H1 (cell line): ENCODE data around the gene C19orf44. TPM values are rescaled to one million over a fixed set of nuclear protein-coding genes. Genes with fewer than 3 reads are reported as not detected.
"Not testable (repeated sequence)": the region's sequence is repeated elsewhere in the genome, so short reads cannot be mapped to it uniquely, and the experiment has no call there.

Experiments
- CTCF ChIA-PET: fragments of 300-600 bp; sonication (Branson Sonifier 250); formaldehyde crosslinking; loops from one replicate; lab custom pipeline; 2021; ENCODE audit not compliant: partially characterized antibody; lab: Charles Lee
- POLR2A ChIA-PET: fragments of 300-600 bp; sonication (Branson Sonifier 250); formaldehyde crosslinking; loops from one replicate; lab custom pipeline; 2021; ENCODE audit warnings: inconsistent platforms; ENCODE audit not compliant: partially characterized antibody; lab: Charles Lee
- DNase-seq, 2 experiments: peaks; one replicate each; pipeline versions ENCODE4 v3.0.0 to v3.0.0-alpha.2; 2010 to 2022; ENCODE audit warnings: low spot score in 2 of 2, low read depth in 1 of 2, mixed read lengths in 1 of 2
- FAIRE-seq: peaks from 2 replicates; lab custom pipeline; 2011; peaks lifted over from hg19 to GRCh38; lab: Jason Lieb, UNC
- H2AFZ ChIP-seq: 2 replicates; pipeline ENCODE4 v1.8.1; 2012; ENCODE audit warnings: low read length, inconsistent platforms
- H2AK5ac ChIP-seq: 2 replicates; pipeline ENCODE4 v1.6.1; 2013; ENCODE audit warnings: low read depth, low read length
- H2BK120ac ChIP-seq: replicated peaks from 2 replicates; pipeline ENCODE3; 2013; ENCODE audit warnings: low read depth, low read length, inconsistent platforms
- H2BK12ac ChIP-seq: 2 replicates; pipeline ENCODE4 v1.6.1; 2013; ENCODE audit warnings: low read depth, low read length
- H2BK15ac ChIP-seq: 2 replicates; pipeline ENCODE4 v1.6.1; 2013; ENCODE audit warnings: low read length
- H2BK20ac ChIP-seq: 2 replicates; pipeline ENCODE4 v1.6.1; 2013; ENCODE audit warnings: low read length
- H2BK5ac ChIP-seq: 2 replicates; pipeline ENCODE4 v1.6.1; 2013; ENCODE audit warnings: low read depth, low read length
- H3K14ac ChIP-seq: 2 replicates; pipeline ENCODE4 v1.6.1; 2013; ENCODE audit warnings: inconsistent platforms; ENCODE audit not compliant: insufficient read length
- H3K18ac ChIP-seq: 2 replicates; pipeline ENCODE4 v1.6.1; 2013; ENCODE audit warnings: low read length; ENCODE audit errors: extremely low read depth
- H3K23ac ChIP-seq: 2 replicates; pipeline ENCODE4 v1.6.1; 2013; ENCODE audit warnings: inconsistent platforms; ENCODE audit not compliant: insufficient read length
- H3K23me2 ChIP-seq: 2 replicates; pipeline ENCODE4 v1.6.1; 2013; ENCODE audit warnings: low read depth, low read length
- H3K27ac ChIP-seq: 2 replicates; pipeline ENCODE4 v1.6.1; 2011; ENCODE audit warnings: low read depth, low read length, inconsistent platforms
- H3K27me3 ChIP-seq, 4 experiments: replicated peaks in 1 of 4; 1 replicate in 1 of 4; 2 replicates in 3 of 4; pipeline versions ENCODE4 v1.6.1 to v1.8.1; 2011 to 2013; ENCODE audit warnings: low read length in 3 of 4, mild to moderate bottlenecking in 3 of 4, inconsistent platforms in 2 of 4, mixed read lengths in 2 of 4, moderate library complexity in 1 of 4; ENCODE audit not compliant: control insufficient read depth in 3 of 4, insufficient read depth in 3 of 4; ENCODE audit errors: extremely low read depth in 1 of 4
- H3K36me3 ChIP-seq, 4 experiments: 2 replicates each; pipeline versions ENCODE4 v1.6.1 to v1.8.1; 2011 to 2013; ENCODE audit warnings: mild to moderate bottlenecking in 4 of 4, low read length in 3 of 4, moderate library complexity in 2 of 4, control low read depth in 1 of 4, inconsistent platforms in 1 of 4; ENCODE audit not compliant: insufficient read depth in 4 of 4, control insufficient read depth in 2 of 4
- H3K4ac ChIP-seq: replicated peaks from 2 replicates; pipeline ENCODE3; 2013; ENCODE audit warnings: low read length, low read depth, mixed read lengths, inconsistent platforms; ENCODE audit not compliant: insufficient read length
- H3K4me1 ChIP-seq, 4 experiments: replicated peaks in 1 of 4; 1 replicate in 1 of 4; 2 replicates in 3 of 4; pipeline versions ENCODE4 v1.6.1 to v1.8.1; 2011 to 2013; ENCODE audit warnings: low read length in 3 of 4, inconsistent platforms in 2 of 4, mixed read lengths in 1 of 4; ENCODE audit not compliant: insufficient read depth in 4 of 4, control insufficient read depth in 3 of 4
- H3K4me2 ChIP-seq, 2 experiments: 2 replicates each; pipeline versions ENCODE4 v1.6.1 to v1.8.1; 2011 to 2013; ENCODE audit warnings: low read depth in 2 of 2, low read length in 2 of 2, control low read depth in 1 of 2, inconsistent platforms in 1 of 2, mild to moderate bottlenecking in 1 of 2; ENCODE audit not compliant: insufficient read depth in 1 of 2
- H3K4me3 ChIP-seq, 4 experiments: fragments of 200-600, 300-600 bp in 1 of 4; sonication (generic), shearing (Covaris generic), sonication (Bioruptor Twin) in 1 of 4; 2 replicates each; pipeline versions ENCODE4 v1.5.1 to v1.8.1; 2011 to 2016; ENCODE audit warnings: low read length in 4 of 4, low read depth in 3 of 4, control low read depth in 2 of 4, inconsistent platforms in 2 of 4, mild to moderate bottlenecking in 2 of 4, mixed read lengths in 1 of 4, moderate library complexity in 1 of 4; ENCODE audit not compliant: insufficient read depth in 2 of 4; ENCODE audit errors: extremely low read depth in 1 of 4
- H3K56ac ChIP-seq: replicated peaks from 2 replicates; pipeline ENCODE3; 2013; ENCODE audit warnings: low read depth, mild to moderate bottlenecking, mixed read lengths, low read length, inconsistent platforms; ENCODE audit not compliant: insufficient read length
- H3K79me1 ChIP-seq: 2 replicates; pipeline ENCODE4 v1.6.1; 2013; ENCODE audit warnings: low read depth, low read length, control low read depth
- H3K79me2 ChIP-seq, 2 experiments: 2 replicates each; pipeline versions ENCODE4 v1.6.1 to v1.8.1; 2012 to 2013; ENCODE audit warnings: low read length in 2 of 2, mild to moderate bottlenecking in 2 of 2, inconsistent platforms in 1 of 2; ENCODE audit not compliant: insufficient read depth in 2 of 2, control insufficient read depth in 1 of 2
- H3K9ac ChIP-seq, 4 experiments: replicated peaks in 1 of 4; 1 replicate in 1 of 4; 2 replicates in 3 of 4; pipeline versions ENCODE4 v1.6.1 to v1.8.1; 2011 to 2013; ENCODE audit warnings: low read depth in 3 of 4, low read length in 3 of 4, control low read depth in 2 of 4, mild to moderate bottlenecking in 2 of 4, moderate library complexity in 2 of 4, inconsistent platforms in 1 of 4; ENCODE audit errors: extremely low read depth in 1 of 4
- H3K9me3 ChIP-seq, 2 experiments: 2 replicates each; pipeline versions ENCODE4 v1.6.1 to v1.8.1; 2012 to 2013; ENCODE audit warnings: mild to moderate bottlenecking in 2 of 2, moderate library complexity in 2 of 2, control low read depth in 1 of 2, inconsistent platforms in 1 of 2, low read depth in 1 of 2, low read length in 1 of 2, mixed read lengths in 1 of 2; ENCODE audit not compliant: insufficient read depth in 2 of 2
- H4K20me1 ChIP-seq, 2 experiments: replicated peaks in 1 of 2; 2 replicates each; pipeline versions ENCODE3 to v1.8.1; 2011 to 2013; ENCODE audit warnings: inconsistent platforms in 2 of 2, low read length in 2 of 2, mild to moderate bottlenecking in 1 of 2; ENCODE audit not compliant: insufficient read depth in 2 of 2, control insufficient read depth in 1 of 2
- H4K5ac ChIP-seq: 2 replicates; pipeline ENCODE4 v1.6.1; 2013; ENCODE audit warnings: low read length, low read depth, mixed read lengths, inconsistent platforms; ENCODE audit not compliant: insufficient read length
- H4K8ac ChIP-seq: 2 replicates; pipeline ENCODE4 v1.8.0; 2013; ENCODE audit warnings: mild to moderate bottlenecking, moderate library complexity, low read length, inconsistent platforms; ENCODE audit not compliant: insufficient read depth; ENCODE audit errors: extremely low read depth
- H4K91ac ChIP-seq: replicated peaks from 2 replicates; pipeline ENCODE3; 2013; ENCODE audit warnings: low read length, mixed read lengths, inconsistent platforms; ENCODE audit not compliant: insufficient read length
- WGBS, 2 experiments: shearing (Covaris generic) in 1 of 2; methylation state at CpG; one replicate each; pipeline versions ENCODE4 v1.1.6 to v1.1.7; 2013 to 2015; ENCODE audit warnings: low lambda C conversion rate in 2 of 2, mixed read lengths in 2 of 2, inconsistent platforms in 1 of 2, low coverage in 1 of 2, missing lambda C conversion rate in 1 of 2; ENCODE audit not compliant: insufficient replicate concordance in 2 of 2, insufficient coverage in 1 of 2, insufficient read length in 1 of 2; ENCODE audit errors: extremely low coverage in 1 of 2, missing lambda C conversion rate in 1 of 2; 5-methylcytosine and 5-hydroxymethylcytosine counted together
- polyA plus RNA-seq, 7 experiments: library from polyadenylated mRNA; depleted of rRNA in 3 of 7; stranded (reverse) in 5 of 7; unstranded in 2 of 7; fragments of >200 nt in 5 of 7; fragments of 200-250 nt in 2 of 7; gene quantifications; 1 replicate in 5 of 7; 2 replicates in 1 of 7; 4 replicates in 1 of 7; pipeline versions ENCODE4 v1.2.1 to v1.2.3, GENCODE V29; 2011 to 2013; ENCODE audit warnings: missing spikeins in 2 of 7, mixed read lengths in 2 of 7
- total RNA-seq: library from RNA; stranded (reverse); fragmentation: NEBNext Ultra II Directional; extraction: Animal tissue kit (Norgen Biotek cat#: 25700); gene quantifications from 2 replicates; pipeline ENCODE4 v1.2.1, GENCODE V29; 2021

C19orf44 gene
- total and polyA plus RNA-seq, 2 of the 8 experiments (the other 6 are each of a cell fraction or from before 2014, with no cell fraction given), result 2.1 to 4.5 TPM

- H3K9ac ChIP-seq, H3K14ac ChIP-seq, H3K36me3 ChIP-seq, H3K56ac ChIP-seq, H3K9me3 ChIP-seq, H3K18ac ChIP-seq, H3K23ac ChIP-seq, H4K8ac ChIP-seq, H3K4me3 ChIP-seq, DNase-seq, H2BK120ac ChIP-seq, H3K27ac ChIP-seq, CTCF ChIA-PET, H3K27me3 ChIP-seq, H4K5ac ChIP-seq, H2BK15ac ChIP-seq, H4K91ac ChIP-seq, H2BK12ac ChIP-seq, H3K4me2 ChIP-seq, H2AK5ac ChIP-seq, H3K23me2 ChIP-seq, H2AFZ ChIP-seq, POLR2A ChIA-PET, FAIRE-seq, H2BK5ac ChIP-seq, H3K4ac ChIP-seq, H2BK20ac ChIP-seq, H3K4me1 ChIP-seq: not testable (repeated sequence)
- WGBS, 2 experiments, result 87% methylated on average over 11 of the region's 12 CpGs; no CpG with 5 or more reads in 1 of the 2 experiments
- peaks cover 37% of the 10 kb centered on the region for H3K79me1 ChIP-seq
- peaks cover 14 to 30% of the 10 kb centered on the region in 2 experiments for H4K20me1 ChIP-seq
- H3K79me2 ChIP-seq, result peaks cover 23 to 90% of the 10 kb centered on the region in 2 experiments
Observed at GRCh38 chr19:16466802-16467427, 29.3 kb upstream of the C19orf44 start.
